Natural killer cell treated with Interleukin-12 subunit alpha and Interleukin-12 subunit beta and Interleukin-15 and Interleukin-18, amount 100 ng/mL, for 72 hours (primary cell): ENCODE measurements around the gene NETO2. TPM values are rescaled to one million over a fixed set of nuclear protein-coding genes. Genes with fewer than 3 reads are reported as not detected.
A peak's percentile ranks its signal among the peaks of the same experiment; 100 is the strongest.
"Not testable (repeated sequence)": the region's sequence is repeated elsewhere in the genome, so short reads cannot be mapped to it uniquely, and the experiment has no call there.

Experiments used
- ATAC-seq, 2 donors: fragments of 150-1000 bp; cut with Tn5 transposase in 1 of 2; sonication (Bioruptor Pico), chemical (Tn5 transposase) in 1 of 2; 2 replicates each; pipeline ENCODE4 v1.10.0; 2021
- DNase-seq: peaks from one replicate; pipeline ENCODE4 v3.0.0; 2022; ENCODE audit warnings: low spot score
- H3K27ac Mint-ChIP-seq, 2 donors: 1 replicate in 1 of 2; 2 replicates in 1 of 2; pipeline ENCODE4 v1.8.0; 2022; ENCODE audit warnings: mixed read lengths in 2 of 2, mild to moderate bottlenecking in 1 of 2, moderate library complexity in 1 of 2
- H3K27me3 Mint-ChIP-seq, 2 donors: 1 replicate in 1 of 2; 2 replicates in 1 of 2; pipeline ENCODE4 v1.8.0; 2022; ENCODE audit warnings: mixed read lengths in 2 of 2
- H3K36me3 Mint-ChIP-seq: one replicate; pipeline ENCODE4 v1.8.0; 2022; ENCODE audit warnings: mixed read lengths
- H3K4me1 Mint-ChIP-seq, 2 donors: 1 replicate in 1 of 2; 2 replicates in 1 of 2; pipeline ENCODE4 v1.8.0; 2022; ENCODE audit warnings: low read depth in 2 of 2, mixed read lengths in 2 of 2, mild to moderate bottlenecking in 1 of 2
- H3K4me3 Mint-ChIP-seq: one replicate; pipeline ENCODE4 v1.8.0; 2022; ENCODE audit warnings: mixed read lengths
- H3K9me3 Mint-ChIP-seq: 2 replicates; pipeline ENCODE4 v1.8.0; 2022; ENCODE audit warnings: mixed read lengths
- total RNA-seq, 2 donors: library from RNA; stranded (reverse); gene quantifications; one replicate each; pipeline ENCODE4 v1.2.3, GENCODE V29; 2022

The NETO2 gene, protein sequence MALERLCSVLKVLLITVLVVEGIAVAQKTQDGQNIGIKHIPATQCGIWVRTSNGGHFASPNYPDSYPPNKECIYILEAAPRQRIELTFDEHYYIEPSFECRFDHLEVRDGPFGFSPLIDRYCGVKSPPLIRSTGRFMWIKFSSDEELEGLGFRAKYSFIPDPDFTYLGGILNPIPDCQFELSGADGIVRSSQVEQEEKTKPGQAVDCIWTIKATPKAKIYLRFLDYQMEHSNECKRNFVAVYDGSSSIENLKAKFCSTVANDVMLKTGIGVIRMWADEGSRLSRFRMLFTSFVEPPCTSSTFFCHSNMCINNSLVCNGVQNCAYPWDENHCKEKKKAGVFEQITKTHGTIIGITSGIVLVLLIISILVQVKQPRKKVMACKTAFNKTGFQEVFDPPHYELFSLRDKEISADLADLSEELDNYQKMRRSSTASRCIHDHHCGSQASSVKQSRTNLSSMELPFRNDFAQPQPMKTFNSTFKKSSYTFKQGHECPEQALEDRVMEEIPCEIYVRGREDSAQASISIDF
- 10 to 100 TPM in 1 of 2 donors, 1 to 10 TPM in 1; 6.1 to 18.2 TPM for total RNA-seq

DNA sequence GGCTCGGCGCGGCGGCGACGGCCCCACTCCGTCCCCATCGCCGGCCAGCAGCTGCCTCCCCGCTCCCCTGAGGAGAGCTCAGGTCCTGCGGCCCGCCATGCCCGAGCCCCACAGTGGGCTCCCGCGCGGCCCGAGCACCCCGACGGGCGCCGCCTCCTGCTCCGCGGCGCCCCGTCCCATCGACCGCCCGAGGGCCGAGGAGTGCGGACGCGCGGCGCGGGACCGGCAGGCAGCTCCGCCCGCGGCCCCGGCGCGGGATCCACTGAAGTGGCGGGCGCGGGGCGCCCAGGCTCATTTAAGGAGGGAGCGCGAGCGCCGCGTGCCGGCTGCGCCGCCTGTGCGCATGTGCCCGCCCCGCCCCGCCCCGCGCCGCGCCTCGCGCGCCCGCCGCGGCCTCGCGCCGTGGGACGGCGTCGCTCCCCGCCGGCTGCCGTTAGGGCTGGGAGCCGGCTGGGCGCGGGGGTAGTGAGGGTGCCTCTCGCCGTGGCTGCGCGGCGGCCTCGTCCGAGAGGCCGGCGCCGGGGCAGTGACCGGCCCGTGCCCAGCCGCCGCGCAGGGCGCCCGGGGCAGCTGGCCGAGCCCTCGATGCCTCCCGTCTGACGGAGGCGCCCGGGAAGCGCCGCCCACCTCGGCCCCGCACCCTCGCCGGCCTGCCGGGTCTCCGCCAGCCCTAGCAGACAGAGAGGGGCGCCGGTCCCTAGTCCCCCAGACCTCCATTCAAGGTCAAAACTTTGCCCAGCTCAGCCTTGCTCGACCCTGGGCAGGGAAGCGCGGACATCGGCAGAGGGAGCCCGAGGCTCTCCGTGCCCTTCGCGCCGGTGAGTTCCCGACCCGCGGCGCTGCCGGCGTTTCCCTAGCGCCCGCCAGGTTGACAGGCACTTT, at the start of gene NETO2:
TSS of gene NETO2 (minus strand) at position 269 of the 882 bp plus-strand sequence. CDS start 333 bp downstream, outside the sequence.
- Mint-ChIP-seq H3K27me3 (peaks cover 27 to 28% of the 10 kb centered on the region in 2 donors), H3K9me3 (no peaks in the 10 kb centered on the region), H3K4me1 (peaks cover 14 to 18% of the 10 kb centered on the region in 2 donors), H3K27ac (peak within 1 kb of the TSS in 1 of 2 donors; percentile 38), H3K36me3 (no peaks in the 10 kb centered on the region), H3K4me3 (peak within 1 kb of the TSS; percentile 94)
- peak; percentile 69 for DNase-seq
- peak; percentile 81 to 88 for ATAC-seq

DNA sequence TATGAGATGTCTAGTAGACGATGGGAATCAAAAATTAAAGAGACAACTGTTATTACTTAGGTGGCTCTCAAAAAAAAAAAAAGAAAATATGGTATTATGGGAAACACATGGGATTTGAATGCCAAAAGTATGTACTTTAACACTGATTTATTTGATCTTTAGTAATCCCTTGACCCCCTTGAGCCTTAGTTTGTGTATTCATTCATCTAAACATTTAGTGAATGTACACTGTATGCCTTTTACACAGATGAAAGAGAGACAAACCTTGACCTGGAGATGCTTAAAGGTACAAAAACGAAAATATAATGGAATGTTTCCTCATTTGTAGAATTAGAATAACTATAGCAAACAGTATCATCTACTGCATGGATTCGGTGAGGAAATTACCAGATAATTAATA, 38.6 kb upstream of the NETO2 start:
- Mint-ChIP-seq H3K27me3 (no peaks in the 10 kb centered on the region), H3K27ac (no peak overlapping the region), H3K36me3 (peaks cover 4% of the 10 kb centered on the region), H3K9me3 (no peaks in the 10 kb centered on the region), H3K4me1 (no peaks in the 10 kb centered on the region), H3K4me3 (no peak overlapping the region)
- no peak for ATAC-seq
- no peak for DNase-seq

GRCh38 chr16:47181066-47181465, 37.3 kb upstream of the NETO2 start:
- not testable (repeated sequence) for H3K4me3 Mint-ChIP-seq, H3K27ac Mint-ChIP-seq, H3K4me1 Mint-ChIP-seq, H3K27me3 Mint-ChIP-seq, ATAC-seq, H3K36me3 Mint-ChIP-seq, DNase-seq, H3K9me3 Mint-ChIP-seq

GRCh38 chr16:47180073-47180472, 36.3 kb upstream of the NETO2 start:
- H3K36me3 Mint-ChIP-seq: no peaks in the 10 kb centered on the region

DNA sequence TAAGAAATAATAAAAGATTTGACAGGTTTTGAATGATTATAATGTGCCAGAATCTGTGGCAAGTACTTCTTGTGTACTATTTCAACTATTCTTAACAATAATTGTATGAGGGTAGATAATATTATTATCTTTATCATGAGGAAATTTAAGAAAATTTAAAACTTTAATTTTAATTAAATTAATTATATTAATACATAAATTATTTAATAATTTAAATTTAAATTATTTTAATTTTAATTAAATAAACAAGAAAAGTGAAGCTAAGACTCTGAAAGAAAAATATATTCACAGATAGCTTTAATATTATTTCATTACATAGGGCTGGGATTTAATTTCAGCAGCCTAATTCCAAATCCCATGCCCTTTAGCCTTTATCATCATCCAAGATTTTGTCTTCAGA, 31.4 kb upstream of the NETO2 start:
- no peak for ATAC-seq
- no peaks in the 10 kb centered on the region for H3K9me3 Mint-ChIP-seq

More at GRCh38 chr16:47180073-47180472, 36.3 kb upstream of the NETO2 start:
- Mint-ChIP-seq H3K27ac (no peak overlapping the region), H3K9me3 (no peaks in the 10 kb centered on the region), H3K4me3 (no peak overlapping the region), H3K27me3 (no peaks in the 10 kb centered on the region), H3K4me1 (no peaks in the 10 kb centered on the region)
- DNase-seq (no peak), ATAC-seq (no peak)

DNA sequence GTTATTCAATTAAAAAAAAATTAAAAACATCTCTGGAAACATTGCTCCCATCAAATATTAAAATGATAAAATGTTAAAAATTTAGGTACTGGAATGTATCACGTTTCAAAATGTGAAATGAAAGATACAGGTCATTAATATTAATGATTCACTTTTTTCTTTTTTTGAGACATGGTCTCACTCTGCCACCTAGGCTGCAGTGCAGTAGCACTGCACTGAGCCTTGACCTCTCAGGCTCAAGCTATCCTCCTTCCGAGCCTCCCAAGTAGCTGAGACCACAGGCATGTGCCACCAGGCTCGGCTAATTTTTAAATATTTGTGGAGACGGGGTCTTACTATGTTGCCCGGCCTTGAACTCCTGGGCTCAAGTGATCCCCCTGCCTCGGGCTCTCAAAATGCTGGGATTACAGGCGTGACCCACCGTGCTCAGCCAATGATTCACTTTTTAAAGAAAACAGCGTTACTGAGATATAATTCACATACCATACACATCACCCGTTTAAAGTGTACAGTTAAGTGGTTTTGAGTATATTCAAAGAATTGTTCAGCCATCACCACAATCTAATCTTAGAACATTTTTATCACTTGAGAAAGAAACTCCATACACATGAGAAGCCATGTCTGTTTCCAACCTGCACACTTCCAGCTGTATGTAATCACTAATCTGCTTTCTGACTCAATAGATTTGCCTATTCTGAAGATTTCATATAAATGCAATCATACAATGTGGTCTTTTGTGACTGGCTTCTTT, 19.1 kb upstream of the NETO2 start:
- H3K4me1 Mint-ChIP-seq: peaks cover 0 to 2% of the 10 kb centered on the region in 2 donors
- H3K27me3 Mint-ChIP-seq: no peaks in the 10 kb centered on the region
- no peak for DNase-seq
- peaks cover 4% of the 10 kb centered on the region for H3K36me3 Mint-ChIP-seq
- H3K9me3 Mint-ChIP-seq: no peaks in the 10 kb centered on the region
- ATAC-seq: no peak
- no peak overlapping the region for H3K27ac Mint-ChIP-seq
- H3K4me3 Mint-ChIP-seq: no peak overlapping the region

More for the DNA sequence above, 31.4 kb upstream of the NETO2 start:
- DNase-seq: no peak
- Mint-ChIP-seq H3K4me1 (no peaks in the 10 kb centered on the region), H3K27me3 (no peaks in the 10 kb centered on the region), H3K36me3 (no peaks in the 10 kb centered on the region), H3K4me3 (no peak overlapping the region), H3K27ac (no peak overlapping the region)

GRCh38 chr16:47161464-47161863, 17.7 kb upstream of the NETO2 start:
- Mint-ChIP-seq H3K27me3 (no peaks in the 10 kb centered on the region), H3K4me1 (no peaks in the 10 kb centered on the region), H3K9me3 (no peaks in the 10 kb centered on the region), H3K36me3 (peaks cover 4% of the 10 kb centered on the region), H3K4me3 (no peak overlapping the region), H3K27ac (no peak overlapping the region)
- no peak for DNase-seq
- no peak for ATAC-seq

DNA sequence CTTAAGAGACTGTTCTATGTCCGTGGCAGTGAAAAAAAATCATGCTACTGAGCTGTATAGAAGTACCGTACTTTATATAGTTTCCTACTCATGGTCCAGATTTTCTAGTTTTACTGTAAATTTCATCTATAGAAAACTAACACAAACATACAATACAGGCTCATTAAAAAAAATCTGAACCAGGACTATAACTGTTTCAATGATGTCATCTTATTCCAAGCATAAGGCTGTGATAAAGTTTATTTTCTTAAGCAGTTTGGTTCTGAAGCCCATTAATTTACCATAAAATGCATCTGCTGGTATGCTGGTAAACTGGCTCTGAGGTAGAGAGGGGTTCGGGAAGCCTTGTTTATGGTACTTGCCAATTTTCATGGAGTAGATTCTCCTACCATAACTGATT, 16.7 kb upstream of the NETO2 start:
- Mint-ChIP-seq H3K27me3 (no peaks in the 10 kb centered on the region), H3K9me3 (no peaks in the 10 kb centered on the region), H3K4me3 (no peak overlapping the region), H3K27ac (no peak overlapping the region), H3K36me3 (peaks cover 4% of the 10 kb centered on the region), H3K4me1 (no peaks in the 10 kb centered on the region)
- ATAC-seq: no peak
- DNase-seq: no peak

DNA sequence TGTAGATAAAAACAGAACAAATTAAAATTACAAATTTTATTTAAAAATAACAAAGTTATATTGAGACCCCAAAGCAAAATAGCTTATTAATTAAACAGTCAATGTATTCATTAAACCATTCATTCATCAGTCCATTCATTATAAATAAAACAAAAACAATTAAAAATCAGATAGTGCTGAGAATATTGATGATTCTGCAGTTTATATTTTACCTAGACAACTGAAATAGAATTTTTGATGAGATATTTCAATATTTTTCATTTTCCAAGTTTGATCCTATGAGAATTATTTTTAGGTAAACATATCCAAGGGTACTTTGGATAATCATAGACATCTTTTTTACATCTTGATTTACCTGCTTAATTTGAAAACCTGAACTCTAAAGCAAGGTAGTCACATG, 15.2 kb upstream of the NETO2 start:
- no peak overlapping the region for H3K27ac Mint-ChIP-seq
- peaks cover 4% of the 10 kb centered on the region for H3K36me3 Mint-ChIP-seq
- no peaks in the 10 kb centered on the region for H3K27me3 Mint-ChIP-seq
- ATAC-seq (no peak), DNase-seq (no peak)
- no peaks in the 10 kb centered on the region for H3K9me3 Mint-ChIP-seq
- no peaks in the 10 kb centered on the region for H3K4me1 Mint-ChIP-seq
- no peak overlapping the region for H3K4me3 Mint-ChIP-seq

DNA sequence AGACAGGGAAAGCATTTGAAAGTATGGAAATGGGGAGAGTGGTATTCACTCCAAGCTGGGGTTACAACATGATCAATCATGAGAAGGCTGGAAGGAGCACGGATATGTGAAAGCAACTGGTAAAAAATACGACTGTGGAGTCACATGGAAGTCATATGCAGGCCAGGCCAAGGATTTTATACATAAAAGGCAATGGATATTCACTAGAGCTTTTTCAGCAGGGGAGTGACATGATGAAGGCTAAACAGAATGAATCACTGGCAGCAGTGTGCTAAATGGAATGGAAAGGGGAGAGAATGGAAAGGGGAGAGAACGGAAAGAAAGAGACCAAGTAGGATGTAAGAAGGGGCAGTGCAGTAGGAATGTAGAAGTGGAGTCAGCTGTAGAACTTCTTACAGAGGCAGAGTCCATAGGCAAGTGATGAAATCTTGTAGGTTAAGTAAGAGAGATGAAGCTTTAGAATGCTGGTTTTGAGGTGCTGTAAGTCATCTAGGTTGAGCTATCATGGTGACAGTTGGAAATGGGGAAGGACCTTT, 13.0 kb upstream of the NETO2 start:
- no peak for DNase-seq
- H3K9me3 Mint-ChIP-seq: no peaks in the 10 kb centered on the region
- no peak for ATAC-seq
- H3K4me3 Mint-ChIP-seq: no peak overlapping the region
- H3K4me1 Mint-ChIP-seq: no peaks in the 10 kb centered on the region
- H3K27me3 Mint-ChIP-seq: no peaks in the 10 kb centered on the region
- H3K27ac Mint-ChIP-seq: no peak overlapping the region
- peaks cover 20% of the 10 kb centered on the region for H3K36me3 Mint-ChIP-seq

DNA sequence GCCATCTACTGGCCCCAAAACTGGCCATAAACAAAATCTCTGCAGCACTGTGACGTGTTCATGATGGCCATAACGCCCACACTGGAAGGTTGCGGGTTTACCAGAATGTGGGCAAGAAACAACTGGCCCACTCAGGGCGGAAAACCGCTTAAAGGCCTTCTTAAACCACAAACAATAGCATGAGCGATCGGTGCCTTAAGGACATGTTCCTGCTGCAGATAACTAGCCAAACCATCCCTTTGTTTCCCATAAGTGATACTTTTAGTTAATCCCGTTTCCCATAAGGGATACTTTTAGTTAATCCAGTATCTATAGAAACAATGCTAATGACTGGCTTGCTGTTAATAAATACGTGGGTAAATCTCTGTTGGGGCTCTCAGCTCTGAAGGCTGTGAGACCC, 8.8 kb upstream of the NETO2 start:
- not testable (repeated sequence) for H3K9me3 Mint-ChIP-seq, H3K27ac Mint-ChIP-seq, H3K4me3 Mint-ChIP-seq, H3K27me3 Mint-ChIP-seq, DNase-seq, H3K4me1 Mint-ChIP-seq, ATAC-seq
- H3K36me3 Mint-ChIP-seq: peaks cover 21% of the 10 kb centered on the region

DNA sequence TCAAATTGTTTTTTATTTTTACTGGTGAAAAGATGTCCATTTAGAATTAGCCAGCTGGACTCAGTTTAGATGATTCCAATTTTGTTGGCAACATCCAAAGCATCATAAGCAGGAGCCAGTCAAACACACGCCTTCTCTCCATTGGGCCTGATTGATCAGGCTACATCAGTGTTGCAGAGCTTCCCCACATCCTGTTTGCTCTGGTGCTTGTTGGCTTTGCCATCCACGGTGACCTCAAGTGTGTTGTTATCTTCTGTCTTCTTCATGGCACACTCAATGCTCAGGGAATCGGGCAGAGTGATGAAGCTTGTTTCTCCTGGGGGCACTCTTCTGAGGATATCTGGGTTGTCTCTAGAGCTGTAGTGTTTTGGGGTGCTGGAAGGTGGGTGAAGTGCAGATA, 6.3 kb upstream of the NETO2 start:
- Mint-ChIP-seq H3K36me3 (peaks cover 21% of the 10 kb centered on the region), H3K4me1 (no peaks in the 10 kb centered on the region), H3K4me3 (no peak overlapping the region), H3K27ac (no peak overlapping the region), H3K27me3 (peaks cover 10 to 13% of the 10 kb centered on the region in 2 donors), H3K9me3 (no peaks in the 10 kb centered on the region)
- no peak for ATAC-seq
- DNase-seq: no peak

GRCh38 chr16:47144559-47144877, 773 bp upstream of the NETO2 start:
- no peaks in the 10 kb centered on the region for H3K36me3 Mint-ChIP-seq
- peaks cover 14 to 18% of the 10 kb centered on the region in 2 donors for H3K4me1 Mint-ChIP-seq
- peaks cover 26 to 27% of the 10 kb centered on the region in 2 donors for H3K27me3 Mint-ChIP-seq
- no peaks in the 10 kb centered on the region for H3K9me3 Mint-ChIP-seq
- peak overlapping the region in 1 of 2 donors; percentile 38 for H3K27ac Mint-ChIP-seq
- ATAC-seq (no peak), DNase-seq (no peak)
- H3K4me3 Mint-ChIP-seq: peak overlapping the region; percentile 81
